HepG2 (cell line): ENCODE results near the gene POLL. TPM values are rescaled to one million over a fixed set of nuclear protein-coding genes. Genes with fewer than 3 reads are reported as not detected.

ENCODE experiments used
- ATAC-seq: fragments of 200-7000 bp; cut with Tn5 transposase; 3 replicates; pipeline ENCODE4 v1.9.1; 2020; ENCODE audit warnings: mild to moderate bottlenecking, moderate library complexity
- BruUV-seq: library from RNA; stranded (reverse); fragments of 400-500 nt; replicated peaks from 2 replicates; lab custom pipeline; 2021; lab: Mats Ljungman, UMichigan
- CTCF ChIA-PET: fragments of 300-600 bp; formaldehyde crosslinking; extraction: SDS; loops from one replicate; lab custom pipeline; 2021; ENCODE audit warnings: low total read pairs, inconsistent platforms, low intra/inter-chr PET ratio; lab: Yijun Ruan, JAX
- POLR2A ChIA-PET: fragments of 350-600 bp; sonication (Branson Sonifier 250); formaldehyde crosslinking; loops from one replicate; lab custom pipeline; 2020; ENCODE audit warnings: antibody characterized with exemption, inconsistent platforms; lab: Yijun Ruan, JAX
- DNase-seq: peaks from one replicate; pipeline ENCODE4 v3.0.0-alpha.2; 2015; ENCODE audit warnings: low spot score
- FAIRE-seq: peaks from 3 replicates; lab custom pipeline; 2011; peaks lifted over from hg19 to GRCh38; lab: Jason Lieb, UNC
- H2AFZ ChIP-seq: one replicate; pipeline ENCODE4 v1.6.1; 2011; ENCODE audit warnings: low read length, inconsistent platforms
- H3K27ac ChIP-seq: fragments of 300-600 bp; 3 replicates; pipeline ENCODE4 v1.8.0; 2011; ENCODE audit warnings: mixed run types, mild to moderate bottlenecking, mixed read lengths, low read length, inconsistent platforms; ENCODE audit not compliant: insufficient read depth; ENCODE audit errors: extremely low read length
- H3K27me3 ChIP-seq, 2 experiments: fragments of 200-600 bp in 1 of 2; 2 replicates in 1 of 2; 3 replicates in 1 of 2; pipeline versions ENCODE4 v1.6.0 to v1.8.0; 2011; ENCODE audit warnings: low read length in 2 of 2, mild to moderate bottlenecking in 2 of 2, moderate library complexity in 2 of 2, inconsistent platforms in 1 of 2; ENCODE audit not compliant: insufficient read depth in 2 of 2, control insufficient read depth in 1 of 2
- H3K36me3 ChIP-seq, 2 experiments: fragments of 200-600 bp in 1 of 2; replicated peaks in 1 of 2; 2 replicates in 1 of 2; 3 replicates in 1 of 2; pipeline versions ENCODE4 v1.5.1 to v1.8.0; 2011; ENCODE audit warnings: low read length in 2 of 2, inconsistent platforms in 1 of 2; ENCODE audit not compliant: insufficient read depth in 2 of 2, control insufficient read depth in 1 of 2
- H3K4me1 ChIP-seq: 2 replicates; pipeline ENCODE4 v1.5.1; 2012; ENCODE audit warnings: low read length, inconsistent platforms; ENCODE audit not compliant: insufficient read depth
- H3K4me2 ChIP-seq: 2 replicates; pipeline ENCODE4 v1.6.0; 2011; ENCODE audit warnings: low read depth, low read length, inconsistent platforms
- H3K4me3 ChIP-seq, 3 experiments: fragments of 200-600 bp in 1 of 3; sonication (generic), shearing (Covaris generic) in 1 of 3; replicated peaks in 1 of 3; 2 replicates each; pipeline ENCODE4 v1.5.1; 2011 to 2016; ENCODE audit warnings: low read length in 3 of 3, inconsistent platforms in 2 of 3, low read depth in 2 of 3, mild to moderate bottlenecking in 2 of 3, control low read depth in 1 of 3, mixed read lengths in 1 of 3; ENCODE audit not compliant: insufficient read depth in 1 of 3
- H3K79me2 ChIP-seq: one replicate; pipeline ENCODE4 v1.6.1; 2011; ENCODE audit warnings: low read length, inconsistent platforms; ENCODE audit not compliant: insufficient read depth
- H3K9ac ChIP-seq: 2 replicates; pipeline ENCODE4 v1.6.0; 2011; ENCODE audit warnings: mild to moderate bottlenecking, low read depth, low read length, inconsistent platforms; ENCODE audit not compliant: insufficient read depth
- H3K9me3 ChIP-seq: 2 replicates; pipeline ENCODE4 v1.5.1; 2012; ENCODE audit warnings: mild to moderate bottlenecking, low read length
- H4K20me1 ChIP-seq: 2 replicates; pipeline ENCODE4 v1.6.0; 2011; ENCODE audit warnings: inconsistent platforms, mild to moderate bottlenecking, low read length, moderate library complexity; ENCODE audit not compliant: insufficient read depth
- ATF7-NPFF ChIP-seq: sonication (generic); formaldehyde crosslinking; IDR thresholded peaks from 2 replicates; pipeline ENCODE4 v1.8.1; 2023; ENCODE audit warnings: mild to moderate bottlenecking, low read depth, missing genetic modification reagents, moderate library complexity
- CREB1 ChIP-seq, 2 experiments: fragments of 450-650 bp in 1 of 2; IDR thresholded peaks; 2 replicates each; pipeline ENCODE4 v1.6.1; 2016 to 2017; ENCODE audit warnings: control low read depth in 1 of 2, mild to moderate bottlenecking in 1 of 2, missing compliant biosample characterization in 1 of 2, missing genetic modification characterization in 1 of 2
- HNRNPL ChIP-seq: fragments of 200-400 bp; formaldehyde crosslinking; IDR thresholded peaks from 2 replicates; pipeline ENCODE4 v1.6.1; 2017; ENCODE audit warnings: mild to moderate bottlenecking, low read depth, low read length
- JUN ChIP-seq: sonication (generic); formaldehyde crosslinking; IDR thresholded peaks from 2 replicates; pipeline ENCODE4 v1.4.0; 2020; ENCODE audit warnings: mild to moderate bottlenecking, missing genetic modification reagents
- KMT2A ChIP-seq: sonication (generic); formaldehyde crosslinking; IDR thresholded peaks from 2 replicates; pipeline ENCODE4 v1.4.0; 2020; ENCODE audit warnings: missing genetic modification reagents
- KMT2B ChIP-seq: IDR thresholded peaks from 2 replicates; pipeline ENCODE4 v1.6.1; 2016; ENCODE audit warnings: missing genetic modification reagents, missing compliant biosample characterization
- NKX3-1 ChIP-seq: sonication (generic); formaldehyde crosslinking; IDR thresholded peaks from 2 replicates; pipeline ENCODE4 v1.5.0; 2020; ENCODE audit warnings: missing genetic modification reagents
- NR1H2 ChIP-seq: sonication (generic); formaldehyde crosslinking; IDR thresholded peaks from 2 replicates; pipeline ENCODE4 v1.8.1; 2022; ENCODE audit warnings: low read depth, missing genetic modification reagents, borderline replicate concordance
- PHF20 ChIP-seq: sonication (generic); formaldehyde crosslinking; IDR thresholded peaks from 2 replicates; pipeline ENCODE4 v1.5.0; 2020; ENCODE audit warnings: mild to moderate bottlenecking, missing genetic modification reagents
- POLR2G ChIP-seq: fragments of 200-400 bp; formaldehyde crosslinking; IDR thresholded peaks from 2 replicates; pipeline ENCODE4 v1.6.1; 2018; ENCODE audit warnings: mild to moderate bottlenecking, low read depth, low read length, moderate library complexity
- SRSF4 ChIP-seq: fragments of 200-400 bp; formaldehyde crosslinking; IDR thresholded peaks from one replicate; pipeline ENCODE4 v1.6.1; 2018; ENCODE audit warnings: mild to moderate bottlenecking, low read depth, low read length, moderate library complexity; ENCODE audit not compliant: poor library complexity, severe bottlenecking
- ZFP37 ChIP-seq: sonication (generic); formaldehyde crosslinking; IDR thresholded peaks from 2 replicates; pipeline ENCODE4 v1.4.0; 2020; ENCODE audit warnings: missing genetic modification reagents, borderline replicate concordance
- ZFP62 ChIP-seq: sonication (generic); formaldehyde crosslinking; IDR thresholded peaks from 2 replicates; pipeline ENCODE4 v1.4.0; 2020; ENCODE audit warnings: missing genetic modification reagents
- ZKSCAN8 ChIP-seq: IDR thresholded peaks from 2 replicates; pipeline ENCODE4 v1.6.1; 2016; ENCODE audit warnings: borderline replicate concordance, missing genetic modification reagents, missing compliant biosample characterization
- ZNF484 ChIP-seq: sonication (generic); formaldehyde crosslinking; IDR thresholded peaks from 2 replicates; pipeline ENCODE4 v1.5.1; 2020; ENCODE audit warnings: mild to moderate bottlenecking, low read depth, missing genetic modification reagents, borderline replicate concordance
- ZNF512B ChIP-seq: sonication (generic); formaldehyde crosslinking; IDR thresholded peaks from 2 replicates; pipeline ENCODE4 v1.5.1; 2020; ENCODE audit warnings: missing genetic modification reagents, mild to moderate bottlenecking, borderline replicate concordance
- ZNF652 ChIP-seq: IDR thresholded peaks from 2 replicates; pipeline ENCODE4 v1.6.1; 2016; ENCODE audit warnings: low read depth, borderline replicate concordance
- WGBS: methylation state at CpG from one replicate; pipeline ENCODE4 v1.1.6; 2017; ENCODE audit warnings: low lambda C conversion rate; 5-methylcytosine and 5-hydroxymethylcytosine counted together
- in situ Hi-C: cut with HindIII; loops from 2 replicates; pipeline ENCODE4 v1.10.0; 2017; ENCODE audit warnings: low pct_unique_long_range_greater_than_20kb; ENCODE audit not compliant: extremely low pct_ligation_motif_present
- intact Hi-C: fragments of 100-400 bp; cut with micrococcal nuclease; formaldehyde crosslinking; loops from one replicate; pipeline ENCODE4 v1.10.0; 2022; ENCODE audit not compliant: unreplicated experiment
- polyA plus RNA-seq, 8 experiments: library from polyadenylated mRNA; depleted of rRNA in 3 of 8; stranded (reverse) in 7 of 8; unstranded in 1 of 8; fragments of >200 nt; fragmentation: Illumina TruSeq in 4 of 8; extraction: Trizol in 4 of 8; gene quantifications; 2 replicates each; pipeline versions ENCODE4 v1.2.1 to v1.2.3, GENCODE V29; 2011 to 2016; ENCODE audit warnings: low read depth in 4 of 8, missing spikeins in 1 of 8, mixed read lengths in 1 of 8; ENCODE audit not compliant: insufficient read depth in 1 of 8
- total RNA-seq, 5 experiments: library from RNA; depleted of rRNA; stranded (reverse); fragments of >200 nt; fragmentation: Illumina TruSeq; extraction: Trizol; gene quantifications; 2 replicates each; pipeline ENCODE4 v1.2.3, GENCODE V29; 2016; ENCODE audit warnings: low read depth in 1 of 5

POLL gene
- total and polyA plus RNA-seq, 2 of the 13 experiments (the other 11 are each of a cell fraction or from before 2014, with no cell fraction given) = 13.8 to 19.1 TPM

- no TSS peak for BruUV-seq
- H3K27ac ChIP-seq = no peak overlapping the region
- ATAC-seq (no peak), DNase-seq (no peak), FAIRE-seq (no peak)
- 16% methylated on average over 9 of the region's 11 CpGs for WGBS
- H3K79me2 ChIP-seq = no peaks in the 10 kb centered on the region
- POLR2A ChIA-PET = no interaction called here
- no peaks in the 10 kb centered on the region for H3K9me3 ChIP-seq
- no peak for TF ChIP-seq PHF20
- no peak for TF ChIP-seq ZFP62 (CRISPR knock-in tag)
- no peak for TF ChIP-seq ZNF484 (CRISPR knock-in tag)
- no peak for TF ChIP-seq NR1H2
- H3K4me2 ChIP-seq = 0 out of 2 replicates have a peak overlapping the region, but pooled peaks have one; percentile 1
- no peaks in the 10 kb centered on the region for H3K36me3 ChIP-seq
- no peak overlapping the region for H2AFZ ChIP-seq
- no peak overlapping the region for H3K9ac ChIP-seq
- CTCF ChIA-PET = no interaction called here
- H3K27me3 ChIP-seq = peaks cover 0 to 36% of the 10 kb centered on the region in 2 experiments; a peak in 4 of 5 replicates
- H3K4me1 ChIP-seq = peaks cover 33% of the 10 kb centered on the region
- in situ Hi-C loops (no loop called here), intact Hi-C loops (no loop called here)
- no peak overlapping the region for H3K4me3 ChIP-seq
- H4K20me1 ChIP-seq = no peaks in the 10 kb centered on the region
These were observed 24.5 kb downstream of the POLL start for GRCh38 chr10:101563497-101564040.

- H3K9ac ChIP-seq = no peak overlapping the region
- H3K9me3 ChIP-seq = no peaks in the 10 kb centered on the region
- no peak overlapping the region for H3K27ac ChIP-seq
- H3K4me2 ChIP-seq = no peak overlapping the region
- no peaks in the 10 kb centered on the region for H3K79me2 ChIP-seq
- TF ChIP-seq JUN (CRISPR knock-in tag) = no peak
- no peak for TF ChIP-seq KMT2B (CRISPR knock-in tag)
- no peak for TF ChIP-seq KMT2A
- TF ChIP-seq ZFP37 = no peak
- TF ChIP-seq ATF7-NPFF (CRISPR knock-in tag) = no peak
- TF ChIP-seq POLR2G = no peak
- no peak for TF ChIP-seq SRSF4
- no peak for TF ChIP-seq CREB1 (IDR thresholded peaks at IDR 0.05)
- no peak for TF ChIP-seq CREB1 (CRISPR knock-in tag; IDR thresholded peaks at IDR 0.05)
- no peak for TF ChIP-seq ZKSCAN8 (CRISPR knock-in tag)
- TF ChIP-seq HNRNPL = no peak
- TF ChIP-seq ZFP62 (CRISPR knock-in tag) = no peak
- no peak for TF ChIP-seq NKX3-1
- no peak for TF ChIP-seq ZNF512B
- TF ChIP-seq ZNF652 (CRISPR knock-in tag) = no peak
- no peak overlapping the region for H2AFZ ChIP-seq
- H3K4me1 ChIP-seq = peaks cover 31% of the 10 kb centered on the region
- DNase-seq = no peak
- no peak for FAIRE-seq
- in situ Hi-C loops (no loop called here), intact Hi-C loops (no loop called here)
- WGBS = 17% methylated on average over 2 of the region's 3 CpGs
- H3K4me3 ChIP-seq = no peak overlapping the region
- H3K36me3 ChIP-seq = no peaks in the 10 kb centered on the region
- CTCF ChIA-PET = no interaction called here
- POLR2A ChIA-PET = no interaction called here
- H3K27me3 ChIP-seq = peaks cover 0 to 31% of the 10 kb centered on the region in 2 experiments; a peak in 4 of 5 replicates
- H4K20me1 ChIP-seq = no peaks in the 10 kb centered on the region
- ATAC-seq = no peak
- no TSS peak for BruUV-seq
These were observed 25.1 kb downstream of the POLL start for GRCh38 chr10:101563007-101563406.
